Neuron (in vitro differentiated cells): ENCODE measurements around the gene FAM216B.

ENCODE experiments used
- H2AFZ ChIP-seq: one replicate; pipeline ENCODE4 v1.6.1; 2013; ENCODE audit warnings: low read depth, mild to moderate bottlenecking, inconsistent platforms, low read length, moderate library complexity
- H3K27me3 ChIP-seq: one replicate; pipeline ENCODE4 v1.6.1; 2013; ENCODE audit warnings: low read length; ENCODE audit not compliant: insufficient read depth
- H3K36me3 ChIP-seq: one replicate; pipeline ENCODE4 v1.6.1; 2013; ENCODE audit warnings: low read length; ENCODE audit not compliant: insufficient read depth
- H3K4me1 ChIP-seq: one replicate; pipeline ENCODE4 v1.6.1; 2013; ENCODE audit warnings: low read length; ENCODE audit not compliant: insufficient read depth
- H3K4me3 ChIP-seq: 2 replicates; pipeline ENCODE4 v1.5.1; 2013; ENCODE audit warnings: mild to moderate bottlenecking, low read length, moderate library complexity
- H3K9me3 ChIP-seq: one replicate; pipeline ENCODE4 v1.6.1; 2013; ENCODE audit warnings: low read length

Gene FAM216B

DNA sequence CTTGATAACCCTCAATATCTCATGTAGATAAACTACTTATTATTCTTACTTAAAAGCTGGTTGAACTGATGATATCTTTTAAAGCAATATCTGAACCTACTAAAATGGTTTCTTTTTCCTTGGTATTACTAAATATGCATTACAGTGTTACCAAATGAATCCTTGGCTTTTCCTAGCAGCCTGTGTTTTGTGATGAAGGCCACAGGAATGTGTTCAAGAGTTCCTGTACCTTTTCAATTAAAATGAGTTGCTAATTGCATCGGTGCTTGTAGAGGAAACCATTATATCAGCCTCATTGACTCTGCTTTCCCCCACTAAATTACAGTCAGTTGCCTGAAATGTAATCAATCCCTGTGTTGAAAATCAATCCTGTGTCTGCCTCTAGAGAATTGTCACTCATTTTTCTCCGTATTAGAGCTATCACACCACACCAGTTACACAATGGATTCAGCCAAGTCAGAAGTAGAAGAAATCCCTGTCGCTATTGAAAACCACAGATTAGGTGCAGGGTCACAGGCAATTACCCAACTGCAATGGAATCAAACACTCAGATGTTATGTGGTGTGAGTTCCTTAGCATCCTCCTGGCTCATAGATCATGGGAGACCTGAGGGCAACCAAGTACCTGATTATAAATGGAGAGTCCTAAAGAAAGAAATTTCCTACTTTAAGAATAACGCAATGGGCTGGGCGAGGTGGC is 13.3 kb downstream of the FAM216B start:
- Histone ChIP-seq H2AFZ (no peak overlapping the region), H3K36me3 (no peaks in the 10 kb centered on the region), H3K4me1 (no peaks in the 10 kb centered on the region), H3K9me3 (no peaks in the 10 kb centered on the region), H3K27me3 (no peaks in the 10 kb centered on the region), H3K4me3 (no peak overlapping the region)

DNA sequence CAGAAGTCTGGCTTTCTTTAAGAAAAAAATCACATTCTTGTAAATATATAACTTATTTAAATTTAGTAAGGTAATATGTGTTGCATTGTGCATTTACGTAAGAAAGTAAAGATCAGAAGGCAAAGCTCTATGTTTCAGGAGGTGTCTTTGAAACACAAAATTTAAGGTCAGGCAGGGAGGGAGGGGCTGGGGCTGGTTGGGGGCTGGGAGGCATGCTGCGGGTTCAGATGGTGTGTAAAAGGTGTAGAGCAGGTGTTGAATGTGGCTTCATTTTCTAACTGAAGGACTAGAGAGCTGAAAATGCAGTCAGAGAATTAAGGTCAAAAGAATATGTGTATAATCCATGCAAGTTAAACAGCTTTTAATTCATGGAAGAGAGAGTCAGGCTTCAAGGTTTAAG is 14.3 kb downstream of the FAM216B start:
- no peaks in the 10 kb centered on the region for H3K4me1 ChIP-seq
- no peak overlapping the region for H3K4me3 ChIP-seq

GRCh38 chr13:42796747-42797356 is 15.5 kb downstream of the FAM216B start:
- Histone ChIP-seq H3K9me3 (no peaks in the 10 kb centered on the region), H3K4me3 (no peak overlapping the region)

More for the DNA sequence above, 14.3 kb downstream of the FAM216B start:
- Histone ChIP-seq H3K27me3 (no peaks in the 10 kb centered on the region), H3K9me3 (no peaks in the 10 kb centered on the region), H2AFZ (no peak overlapping the region), H3K36me3 (no peaks in the 10 kb centered on the region)

GRCh38 chr13:42798118-42798517 is 16.7 kb downstream of the FAM216B start:
- H3K9me3 ChIP-seq: no peaks in the 10 kb centered on the region
- no peaks in the 10 kb centered on the region for H3K4me1 ChIP-seq
- H3K4me3 ChIP-seq: no peak overlapping the region
- no peaks in the 10 kb centered on the region for H3K36me3 ChIP-seq
- no peak overlapping the region for H2AFZ ChIP-seq
- no peaks in the 10 kb centered on the region for H3K27me3 ChIP-seq

More at GRCh38 chr13:42796747-42797356, 15.5 kb downstream of the FAM216B start:
- Histone ChIP-seq H3K36me3 (no peaks in the 10 kb centered on the region), H3K27me3 (no peaks in the 10 kb centered on the region), H3K4me1 (no peaks in the 10 kb centered on the region), H2AFZ (no peak overlapping the region)

- H3K27me3 ChIP-seq: no peaks in the 10 kb centered on the region
- H3K4me3 ChIP-seq: no peak overlapping the region
- no peaks in the 10 kb centered on the region for H3K9me3 ChIP-seq
- no peak overlapping the region for H2AFZ ChIP-seq
- H3K4me1 ChIP-seq: no peaks in the 10 kb centered on the region
- H3K36me3 ChIP-seq: no peaks in the 10 kb centered on the region
Measured at GRCh38 chr13:42800109-42800643, 18.8 kb downstream of the FAM216B start.

DNA sequence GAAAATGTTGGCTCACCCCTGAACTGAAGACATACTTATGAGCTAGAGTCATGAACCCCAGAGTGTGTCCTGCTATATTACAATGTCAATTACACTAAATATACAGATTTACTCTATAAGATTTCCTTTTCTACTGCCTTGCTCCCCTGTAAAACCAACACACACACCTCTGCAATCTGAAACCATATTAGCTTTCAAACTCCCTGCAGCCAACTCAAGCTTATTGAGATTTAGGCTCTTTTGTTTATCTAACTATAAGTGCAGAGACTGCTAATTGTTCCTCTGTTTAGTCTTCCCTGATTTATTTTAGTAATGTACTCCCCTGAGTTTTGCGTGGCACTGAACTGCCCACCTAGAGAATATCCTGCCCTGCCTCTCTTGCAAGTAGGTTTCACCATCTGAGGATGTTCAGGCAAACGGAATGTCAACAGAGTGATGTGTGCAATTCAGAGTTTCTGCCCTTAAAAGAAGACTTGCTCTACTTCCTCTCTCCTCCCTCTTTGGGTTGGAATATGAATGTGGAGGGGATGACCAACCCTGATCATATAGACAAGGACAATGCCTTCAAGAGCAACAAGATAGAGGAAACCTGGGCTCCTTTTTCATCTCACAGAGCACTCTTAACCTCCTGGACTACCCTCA is 22.3 kb downstream of the FAM216B start:
- Histone ChIP-seq H3K9me3 (no peaks in the 10 kb centered on the region), H3K4me1 (no peaks in the 10 kb centered on the region), H3K36me3 (no peaks in the 10 kb centered on the region), H3K27me3 (no peaks in the 10 kb centered on the region), H3K4me3 (no peak overlapping the region), H2AFZ (no peak overlapping the region)

DNA sequence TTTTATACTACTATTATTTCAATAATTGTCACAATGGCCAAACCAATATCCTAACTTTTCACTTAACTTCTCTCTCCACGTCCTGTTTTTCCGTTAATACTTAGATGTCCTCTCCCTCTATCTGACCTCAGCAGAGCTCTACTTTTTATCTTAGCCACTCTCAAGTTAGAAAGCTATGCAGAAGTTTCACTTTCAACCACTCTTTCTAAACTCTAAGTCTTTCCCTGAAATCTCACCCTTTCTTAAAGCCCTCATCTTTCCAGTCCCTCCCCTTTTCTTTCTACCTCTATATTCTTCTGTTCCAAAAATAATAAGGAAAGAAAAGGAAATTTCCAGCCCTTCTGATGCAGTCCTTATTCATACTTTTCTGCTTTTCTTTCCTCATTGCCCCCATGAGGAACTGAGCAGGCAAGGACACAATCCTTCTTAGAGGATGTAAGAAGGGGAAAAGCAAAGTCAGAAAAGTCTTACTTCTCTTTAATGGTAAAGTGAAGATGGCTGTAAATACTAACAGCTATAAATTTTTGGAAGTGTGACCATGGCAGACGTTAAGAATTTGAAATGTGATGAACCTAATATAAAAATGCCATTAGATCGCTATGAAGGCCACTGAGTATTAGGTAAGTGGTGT is 23.0 kb downstream of the FAM216B start:
- no peaks in the 10 kb centered on the region for H3K36me3 ChIP-seq
- no peaks in the 10 kb centered on the region for H3K27me3 ChIP-seq
- no peaks in the 10 kb centered on the region for H3K9me3 ChIP-seq
- no peaks in the 10 kb centered on the region for H3K4me1 ChIP-seq
- H3K4me3 ChIP-seq: no peak overlapping the region
- no peak overlapping the region for H2AFZ ChIP-seq

DNA sequence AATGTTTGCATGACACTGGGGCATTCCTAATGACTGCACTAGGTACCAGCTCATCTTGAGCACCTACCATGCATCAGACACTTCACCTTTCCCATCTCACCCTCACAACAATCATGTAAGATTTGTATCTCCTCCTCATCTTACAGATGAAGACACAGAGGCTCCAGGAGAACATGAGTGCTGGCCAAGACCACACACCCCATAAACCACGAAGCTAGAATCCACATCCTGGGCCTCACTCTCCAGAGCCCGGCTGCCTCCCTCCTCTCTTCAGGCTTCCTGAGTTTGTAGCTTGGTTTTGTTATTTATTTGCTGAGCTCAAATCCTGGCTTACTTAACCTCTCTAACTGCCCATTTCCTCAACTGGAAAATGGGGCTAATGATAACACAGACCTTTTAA is 25.9 kb downstream of the FAM216B start:
- Histone ChIP-seq H3K36me3 (no peaks in the 10 kb centered on the region), H2AFZ (no peak overlapping the region), H3K4me3 (no peak overlapping the region), H3K27me3 (no peaks in the 10 kb centered on the region), H3K9me3 (no peaks in the 10 kb centered on the region), H3K4me1 (no peaks in the 10 kb centered on the region)

DNA sequence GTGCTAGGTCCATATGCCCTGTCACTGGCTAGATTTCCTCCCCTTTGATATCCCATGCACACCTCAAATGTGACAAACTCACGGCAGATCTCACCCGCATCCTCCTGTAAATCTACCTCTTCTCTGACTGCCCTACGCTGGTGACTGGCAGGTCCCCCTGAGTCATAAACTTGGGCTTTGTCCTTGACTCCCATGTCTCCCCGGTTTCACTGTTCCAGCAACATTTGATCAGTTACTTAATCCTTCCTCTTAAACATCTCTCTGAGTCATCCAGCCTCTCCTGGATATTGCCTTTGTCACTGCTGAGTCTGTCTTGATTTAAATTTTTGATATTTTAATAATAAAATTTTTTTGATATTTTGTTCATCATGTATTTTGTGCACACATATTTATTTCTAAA is 26.5 kb downstream of the FAM216B start:
- Histone ChIP-seq H3K27me3 (no peaks in the 10 kb centered on the region), H3K9me3 (no peaks in the 10 kb centered on the region), H3K4me3 (no peak overlapping the region), H3K36me3 (no peaks in the 10 kb centered on the region), H3K4me1 (no peaks in the 10 kb centered on the region), H2AFZ (no peak overlapping the region)

DNA sequence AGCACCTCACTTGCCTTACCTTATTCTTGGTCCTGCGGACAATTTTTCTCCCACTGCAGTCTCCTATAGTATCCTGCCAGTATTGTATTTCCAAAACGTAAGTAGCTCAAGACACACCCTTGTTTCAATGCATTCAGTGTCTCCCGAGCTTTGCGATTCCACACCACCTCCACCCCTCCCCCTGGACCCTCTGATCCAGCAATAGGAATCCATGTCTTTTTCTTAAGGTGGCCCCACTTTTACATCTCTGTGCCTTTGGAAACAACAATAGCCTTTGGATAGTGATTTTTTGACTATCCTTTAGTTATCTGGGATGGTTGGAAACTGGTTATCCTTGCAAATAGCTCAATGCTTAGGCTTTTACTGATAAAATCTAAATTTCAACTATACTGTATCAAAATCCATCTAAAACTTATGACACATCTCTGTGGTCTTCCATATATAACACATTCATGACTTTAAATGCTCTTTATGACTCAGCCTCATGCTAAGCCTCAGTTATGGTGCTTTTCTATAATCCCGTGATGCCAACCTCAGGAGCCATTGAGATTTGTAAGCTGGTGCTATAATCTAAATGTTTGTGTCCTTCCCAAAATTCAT is 27.1 kb downstream of the FAM216B start:
- no peaks in the 10 kb centered on the region for H3K36me3 ChIP-seq
- no peak overlapping the region for H3K4me3 ChIP-seq
- H3K9me3 ChIP-seq: no peaks in the 10 kb centered on the region
- H3K27me3 ChIP-seq: no peaks in the 10 kb centered on the region
- no peaks in the 10 kb centered on the region for H3K4me1 ChIP-seq
- H2AFZ ChIP-seq: no peak overlapping the region

- Histone ChIP-seq H2AFZ (no peak overlapping the region), H3K9me3 (no peaks in the 10 kb centered on the region), H3K4me1 (no peaks in the 10 kb centered on the region), H3K4me3 (no peak overlapping the region), H3K27me3 (no peaks in the 10 kb centered on the region), H3K36me3 (no peaks in the 10 kb centered on the region)
Measured at GRCh38 chr13:42812316-42812715, 30.9 kb downstream of the FAM216B start.

DNA sequence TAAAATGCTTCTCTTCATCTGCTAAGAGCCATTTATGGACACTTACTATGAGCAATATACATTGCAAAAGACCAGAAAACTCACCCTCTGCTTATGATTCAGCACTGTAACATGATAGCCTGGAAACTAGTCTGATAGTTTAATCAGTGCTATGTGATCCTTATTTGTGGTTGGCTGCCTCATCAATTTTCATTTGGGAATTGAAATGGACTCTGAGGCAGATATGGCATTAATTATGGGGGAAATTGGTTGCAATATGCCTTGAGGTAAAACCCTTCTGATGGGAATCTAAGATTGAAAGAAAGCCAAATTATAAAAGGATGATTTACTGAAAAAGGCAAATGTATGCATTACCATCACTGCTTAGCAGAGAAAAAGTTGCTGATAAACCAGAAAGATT is 33.5 kb downstream of the FAM216B start:
- Histone ChIP-seq H2AFZ (no peak overlapping the region), H3K27me3 (no peaks in the 10 kb centered on the region), H3K4me1 (no peaks in the 10 kb centered on the region), H3K4me3 (no peak overlapping the region), H3K9me3 (no peaks in the 10 kb centered on the region), H3K36me3 (no peaks in the 10 kb centered on the region)

DNA sequence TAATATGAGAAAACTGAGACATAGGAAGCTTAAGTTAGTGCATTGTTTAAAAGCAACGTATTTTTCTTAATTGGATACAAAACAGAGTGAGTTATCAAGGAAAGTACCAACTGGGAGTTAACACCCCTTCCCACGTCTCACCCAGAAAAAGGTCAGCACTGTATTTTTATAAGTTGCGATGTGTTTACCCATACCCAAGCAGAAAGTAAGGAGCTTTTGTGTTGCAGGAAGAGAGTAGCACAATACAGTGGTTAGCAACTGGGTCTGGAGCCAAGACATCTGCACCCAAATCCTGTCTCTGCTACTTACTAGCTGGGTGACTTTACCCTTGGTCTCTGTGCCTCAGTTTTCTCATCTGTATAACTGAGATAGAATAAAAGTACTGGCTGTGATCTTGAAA is 34.3 kb downstream of the FAM216B start:
- Histone ChIP-seq H3K4me3 (no peak overlapping the region), H3K9me3 (no peaks in the 10 kb centered on the region), H3K27me3 (no peaks in the 10 kb centered on the region), H3K36me3 (no peaks in the 10 kb centered on the region), H3K4me1 (no peaks in the 10 kb centered on the region), H2AFZ (no peak overlapping the region)
